HEK293T (cell line): ENCODE results near the gene BSG.

ENCODE experiments used
- BHLHE40 ChIP-seq: fragments of 450-650 bp; IDR thresholded peaks from 2 replicates; pipeline ENCODE4 v1.6.1; 2016; ENCODE audit warnings: mild to moderate bottlenecking, moderate library complexity, borderline replicate concordance
- FOXK2 ChIP-seq: fragments of 450-650 bp; IDR thresholded peaks from 2 replicates; pipeline ENCODE4 v1.6.1; 2016; ENCODE audit warnings: mild to moderate bottlenecking
- FOXM1 ChIP-seq: fragments of 450-650 bp; IDR thresholded peaks from 2 replicates; pipeline ENCODE4 v1.6.1; 2017; ENCODE audit warnings: mild to moderate bottlenecking, borderline replicate concordance
- L3MBTL2 ChIP-seq: fragments of 450-650 bp; conservative IDR thresholded peaks from 2 replicates; pipeline ENCODE4 v1.6.1; 2016; ENCODE audit warnings: mild to moderate bottlenecking
- LEF1 ChIP-seq: fragments of 450-650 bp; IDR thresholded peaks from 2 replicates; pipeline ENCODE4 v1.6.1; 2017; ENCODE audit warnings: mild to moderate bottlenecking, borderline replicate concordance
- SP1 ChIP-seq: fragments of 450-650 bp; IDR thresholded peaks from 2 replicates; pipeline ENCODE4 v1.6.1; 2017
- SUZ12 ChIP-seq: fragments of 450-650 bp; IDR thresholded peaks from 2 replicates; pipeline ENCODE4 v1.6.1; 2016; ENCODE audit warnings: mild to moderate bottlenecking
- TARDBP ChIP-seq: fragments of 450-650 bp; IDR thresholded peaks from 2 replicates; pipeline ENCODE4 v1.6.1; 2016

DNA sequence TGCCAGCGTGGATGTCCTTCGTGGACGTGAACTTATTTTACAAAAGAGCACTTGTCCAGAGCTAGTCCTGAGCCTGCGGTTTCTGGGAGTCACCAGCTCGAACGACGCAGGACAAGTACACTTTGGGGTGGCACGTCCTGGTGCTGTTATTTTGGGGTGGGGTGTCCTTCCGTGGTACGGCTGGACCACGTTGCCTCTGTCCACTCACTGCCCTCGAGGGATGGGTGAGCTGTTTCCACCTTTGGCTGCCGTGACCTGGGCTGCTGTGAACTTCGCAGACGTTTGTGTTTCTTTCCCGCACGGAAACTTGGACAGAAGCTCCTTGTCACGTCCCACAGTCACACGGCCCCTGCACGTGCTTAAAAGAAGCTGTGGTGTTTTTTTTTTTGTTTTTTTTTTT lies 17.6 kb upstream of the BSG start:
- TF ChIP-seq L3MBTL2 (no peak), SUZ12 (no peak), BHLHE40 (no peak), TARDBP (no peak), SP1 (no peak), LEF1 (no peak), FOXK2 (no peak), FOXM1 (no peak)
